GM12878 (cell line): ENCODE results near the gene OPN3. TPM values are rescaled to one million over a fixed set of nuclear protein-coding genes. Genes with fewer than 3 reads are reported as not detected.

Experiments used
- ATAC-seq: fragments of 200-7000 bp; cut with Tn5 transposase; 3 replicates; pipeline ENCODE4 v1.9.1; 2020; ENCODE audit warnings: mild to moderate bottlenecking, moderate library complexity
- BruUV-seq: library from RNA; stranded (reverse); fragments of 400-500 nt; replicated peaks from 2 replicates; lab custom pipeline; 2021; lab: Mats Ljungman, UMichigan
- CTCF ChIA-PET: fragments of 300-600 bp; sonication (Branson Sonifier 250); formaldehyde crosslinking; extraction: SDS; loops from one replicate; lab custom pipeline; 2021; ENCODE audit warnings: inconsistent platforms; lab: Yijun Ruan, JAX
- POLR2A ChIA-PET: fragments of 350-600 bp; formaldehyde crosslinking; extraction: SDS; loops from one replicate; lab custom pipeline; 2021; ENCODE audit warnings: inconsistent platforms; lab: Charles Lee
- RAD21 ChIA-PET: fragments of 300-600 bp; sonication (Branson Sonifier 250); formaldehyde crosslinking; loops from one replicate; lab custom pipeline; 2023; ENCODE audit warnings: antibody characterized with exemption; ENCODE audit not compliant: unreplicated experiment; lab: Charles Lee
- SMC1A ChIA-PET: fragments of 300-600 bp; sonication (Branson Sonifier 250); formaldehyde crosslinking; loops from one replicate; lab custom pipeline; 2023; ENCODE audit not compliant: unreplicated experiment, uncharacterized antibody; lab: Charles Lee
- DNase-seq: peaks from one replicate; pipeline ENCODE4 v3.0.0-alpha.2; 2011; ENCODE audit warnings: low read depth, low spot score
- FAIRE-seq: peaks from 3 replicates; lab custom pipeline; 2011; peaks lifted over from hg19 to GRCh38; lab: Jason Lieb, UNC
- H2AFZ ChIP-seq: 2 replicates; pipeline ENCODE4 v1.6.0; 2011; ENCODE audit warnings: low read depth, low read length, control low read depth; ENCODE audit not compliant: control insufficient read depth
- H3K27ac ChIP-seq: 2 replicates; pipeline ENCODE4 v1.5.1; 2011; ENCODE audit warnings: control low read depth; ENCODE audit not compliant: control insufficient read depth, insufficient read depth
- H3K27me3 ChIP-seq, 2 experiments: replicated peaks in 1 of 2; 2 replicates each; pipeline versions ENCODE4 v1.6.0 to v1.6.1; 2011; ENCODE audit warnings: low read length in 1 of 2; ENCODE audit not compliant: control insufficient read depth in 2 of 2, insufficient read depth in 2 of 2
- H3K36me3 ChIP-seq, 2 experiments: 2 replicates each; pipeline ENCODE4 v1.5.1; 2011; ENCODE audit warnings: low read length in 1 of 2; ENCODE audit not compliant: control insufficient read depth in 2 of 2, insufficient read depth in 2 of 2
- H3K4me1 ChIP-seq: 2 replicates; pipeline ENCODE4 v1.6.1; 2011; ENCODE audit warnings: mild to moderate bottlenecking, low read length, moderate library complexity, mixed read lengths; ENCODE audit not compliant: control insufficient read depth, insufficient read depth
- H3K4me2 ChIP-seq: 2 replicates; pipeline ENCODE4 v1.6.0; 2011; ENCODE audit warnings: control low read depth; ENCODE audit not compliant: control insufficient read depth, insufficient read depth
- H3K4me3 ChIP-seq: fragments of 200-600 bp; sonication (generic); 2 replicates; pipeline ENCODE4 v1.5.1; 2016
- H3K79me2 ChIP-seq: 2 replicates; pipeline ENCODE4 v1.6.0; 2011; ENCODE audit warnings: low read length; ENCODE audit not compliant: control insufficient read depth, insufficient read depth
- H3K9ac ChIP-seq: 2 replicates; pipeline ENCODE4 v1.8.0; 2011; ENCODE audit warnings: low read length, control low read depth, mixed read lengths; ENCODE audit not compliant: control insufficient read depth, insufficient read depth
- H3K9me3 ChIP-seq: replicated peaks from 3 replicates; pipeline ENCODE4 v1.5.1; 2011; ENCODE audit warnings: mild to moderate bottlenecking, low read length; ENCODE audit not compliant: control insufficient read depth, insufficient read depth
- H4K20me1 ChIP-seq: 2 replicates; pipeline ENCODE4 v1.6.0; 2011; ENCODE audit not compliant: control insufficient read depth, insufficient read depth
- BACH1 ChIP-seq: fragments of 450-650 bp; IDR thresholded peaks from 2 replicates; pipeline ENCODE4 v1.6.1; 2017; ENCODE audit warnings: mild to moderate bottlenecking, borderline replicate concordance
- CBX5 ChIP-seq: sonication (generic); IDR thresholded peaks from 2 replicates; pipeline ENCODE4 v1.6.1; 2016; ENCODE audit warnings: low read depth, moderate library complexity, mild to moderate bottlenecking, inconsistent platforms
- EED ChIP-seq: sonication (generic); IDR thresholded peaks from 2 replicates; pipeline ENCODE4 v1.6.1; 2016; ENCODE audit warnings: antibody characterized with exemption, low read depth
- NFYA ChIP-seq: IDR thresholded peaks from 2 replicates; pipeline ENCODE4 v1.6.1; 2011; ENCODE audit warnings: low read depth, mild to moderate bottlenecking, low read length, improper control_type of control experiment, borderline replicate concordance
- POLR2AphosphoS5 ChIP-seq: IDR thresholded peaks from 2 replicates; pipeline ENCODE4 v1.6.1; 2011; ENCODE audit warnings: mild to moderate bottlenecking, low read length, inconsistent platforms
- STAT3 ChIP-seq: IDR thresholded peaks from 2 replicates; pipeline ENCODE4 v1.6.1; 2011; ENCODE audit warnings: low read depth, low read length, improper control_type of control experiment
- ZNF24 ChIP-seq: fragments of 450-650 bp; IDR thresholded peaks from 2 replicates; pipeline ENCODE4 v1.6.1; 2017; ENCODE audit warnings: antibody characterized with exemption, mild to moderate bottlenecking
- WGBS: methylation state at CpG from one replicate; pipeline ENCODE4 v1.1.6; 2016; ENCODE audit warnings: low lambda C conversion rate; ENCODE audit not compliant: insufficient replicate concordance, insufficient coverage; ENCODE audit errors: missing lambda C conversion rate; 5-methylcytosine and 5-hydroxymethylcytosine counted together
- in situ Hi-C: fragments of 300-500 bp; cut with MboI; formaldehyde crosslinking; loops from 9 replicates; pipeline ENCODE4 v1.14.3; 2018; ENCODE audit warnings: mixed read lengths
- intact Hi-C: fragments of 100-400 bp; cut with micrococcal nuclease; formaldehyde crosslinking; loops from one replicate; pipeline ENCODE4 v1.14.2; 2022; ENCODE audit not compliant: unreplicated experiment
- polyA plus RNA-seq, 11 experiments: library from polyadenylated mRNA; depleted of rRNA in 4 of 11; unstranded in 6 of 11; stranded (reverse) in 5 of 11; fragments of >200 nt; fragmentation: Nextera tagmentation in 4 of 11; fragmentation: Illumina TruSeq in 1 of 11; extraction: Ambion mirVana in 4 of 11; extraction: Trizol in 1 of 11; gene quantifications; 1 replicate in 1 of 11; 2 replicates in 10 of 11; pipeline versions ENCODE4 v1.2.1 to v1.2.3, GENCODE V29; 2011 to 2016; ENCODE audit warnings: inconsistent platforms in 2 of 11, missing spikeins in 2 of 11, low read depth in 1 of 11
- total RNA-seq, 4 experiments: library from RNA; depleted of rRNA in 3 of 4; stranded (reverse); fragments of >200 nt in 3 of 4; fragmentation: Illumina TruSeq in 1 of 4; extraction: Trizol in 1 of 4; gene quantifications; 2 replicates each; pipeline versions ENCODE4 v1.2.1 to v1.2.3, GENCODE V29; 2013 to 2021
- TF ChIP-seq, protein P1 (sequence below): IDR thresholded peaks from 2 replicates; pipeline ENCODE4 v1.6.1; 2012; ENCODE audit warnings: low read depth, low read length, improper control_type of control experiment
- TF ChIP-seq, protein P2 (sequence below): fragments of 450-650 bp; IDR thresholded peaks from 2 replicates; pipeline ENCODE4 v1.6.1; 2017; ENCODE audit warnings: low read depth, mild to moderate bottlenecking, moderate library complexity
- TF ChIP-seq, protein P3 (sequence below): fragments of 450-650 bp; formaldehyde crosslinking; IDR thresholded peaks from 2 replicates; pipeline ENCODE4 v1.4.0; 2022; ENCODE audit warnings: mild to moderate bottlenecking, moderate library complexity

Gene OPN3
- total and polyA plus RNA-seq, 10 of the 15 experiments (the other 5 are each of a cell fraction or from before 2014, with no cell fraction given): 0.26 to 12.2 (median 7.4) TPM

DNA sequence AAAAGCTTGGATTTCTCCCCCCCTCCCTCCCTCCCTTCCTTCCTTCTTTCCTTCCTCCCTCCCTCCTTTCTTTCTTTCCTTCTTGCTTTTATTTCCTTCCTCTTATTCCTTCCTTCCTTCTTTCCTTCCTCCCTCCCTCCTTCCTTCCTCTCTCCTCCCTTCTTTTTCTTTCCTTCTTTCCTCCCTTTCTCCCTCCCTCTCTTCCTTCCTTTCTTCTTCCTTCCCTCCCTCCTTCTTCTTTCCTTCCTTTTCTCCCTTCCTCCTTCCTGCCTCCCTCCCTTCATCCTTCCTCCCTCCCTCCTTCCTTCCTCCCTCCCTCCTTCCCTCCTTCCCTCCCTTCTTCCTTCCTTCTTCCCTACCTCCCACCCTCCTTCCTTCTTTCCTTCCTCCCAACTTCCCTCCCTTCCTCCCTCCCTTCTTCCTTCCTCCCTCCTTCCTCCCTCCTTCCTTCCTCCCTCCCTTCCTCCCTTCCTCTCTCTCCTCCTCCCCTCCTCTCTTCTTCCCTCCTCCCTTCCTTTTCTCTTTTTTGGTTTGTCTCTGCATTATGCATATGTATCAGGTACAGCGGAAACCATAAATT is 34.7 kb upstream of the OPN3 start:
- ChIA-PET CTCF (no interaction called here), POLR2A (no interaction called here), RAD21 (no interaction called here), SMC1A (no interaction called here)
- in situ Hi-C loops (no loop called here), intact Hi-C loops (no loop called here)
- DNase-seq (no peak), ATAC-seq (no peak), FAIRE-seq (no peak)
- H3K27me3 ChIP-seq: no peaks in the 10 kb centered on the region
- no TSS peak for BruUV-seq
- TF ChIP-seq POLR2AphosphoS5 (no peak), STAT3 (no peak), NFYA (no peak), BACH1 (no peak), CBX5 (no peak)
- TF ChIP-seq, protein P1, sequence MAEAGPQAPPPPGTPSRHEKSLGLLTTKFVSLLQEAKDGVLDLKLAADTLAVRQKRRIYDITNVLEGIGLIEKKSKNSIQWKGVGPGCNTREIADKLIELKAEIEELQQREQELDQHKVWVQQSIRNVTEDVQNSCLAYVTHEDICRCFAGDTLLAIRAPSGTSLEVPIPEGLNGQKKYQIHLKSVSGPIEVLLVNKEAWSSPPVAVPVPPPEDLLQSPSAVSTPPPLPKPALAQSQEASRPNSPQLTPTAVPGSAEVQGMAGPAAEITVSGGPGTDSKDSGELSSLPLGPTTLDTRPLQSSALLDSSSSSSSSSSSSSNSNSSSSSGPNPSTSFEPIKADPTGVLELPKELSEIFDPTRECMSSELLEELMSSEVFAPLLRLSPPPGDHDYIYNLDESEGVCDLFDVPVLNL: no peak
- H3K27ac ChIP-seq: no peak overlapping the region
- H3K4me2 ChIP-seq: no peak overlapping the region
- WGBS: 93% methylated on average over 1 of the region's 1 CpG
- H4K20me1 ChIP-seq: no peaks in the 10 kb centered on the region
- H3K4me1 ChIP-seq: peaks cover 4% of the 10 kb centered on the region; the same call in 1 of the 2 replicates
- H3K79me2 ChIP-seq: no peaks in the 10 kb centered on the region
- H3K9me3 ChIP-seq: no peaks in the 10 kb centered on the region
- no peaks in the 10 kb centered on the region for H3K36me3 ChIP-seq
- H2AFZ ChIP-seq: no peak overlapping the region
- no peak overlapping the region for H3K4me3 ChIP-seq
- no peak overlapping the region for H3K9ac ChIP-seq

DNA sequence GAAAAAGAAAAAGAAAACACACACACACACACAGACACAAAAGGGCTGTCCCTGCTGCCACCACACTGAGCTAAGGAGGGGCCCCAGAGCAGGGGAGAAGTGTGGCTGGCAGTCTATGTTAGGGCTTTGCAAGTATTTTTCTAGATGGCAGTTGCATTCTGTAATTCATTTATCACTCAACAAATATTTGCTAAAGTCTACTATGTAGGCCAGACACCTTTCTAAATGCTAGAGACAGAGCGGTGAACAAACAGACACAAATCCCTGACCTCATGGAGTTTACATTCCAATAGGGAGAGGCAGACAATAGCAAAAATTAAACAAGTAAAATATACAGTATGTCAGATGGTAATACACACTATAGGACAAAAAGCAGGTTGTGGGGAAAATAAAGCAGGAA is 32.1 kb upstream of the OPN3 start:
- ChIA-PET CTCF (no interaction called here), RAD21 (no interaction called here), SMC1A (no interaction called here), POLR2A (no interaction called here)
- Histone ChIP-seq H3K79me2 (no peaks in the 10 kb centered on the region), H3K4me3 (no peak overlapping the region), H2AFZ (no peak overlapping the region), H4K20me1 (no peaks in the 10 kb centered on the region), H3K4me2 (no peak overlapping the region), H3K36me3 (no peaks in the 10 kb centered on the region), H3K9ac (no peak overlapping the region), H3K4me1 (peaks cover under 1% of the 10 kb centered on the region; the same call in 1 of the 2 replicates), H3K9me3 (no peaks in the 10 kb centered on the region), H3K27me3 (no peaks in the 10 kb centered on the region), H3K27ac (no peak overlapping the region)
- intact Hi-C loops: no loop called here
- DNase-seq (no peak), FAIRE-seq (no peak), ATAC-seq (no peak)
- no peak for TF ChIP-seq EED
- TF ChIP-seq, protein P2, sequence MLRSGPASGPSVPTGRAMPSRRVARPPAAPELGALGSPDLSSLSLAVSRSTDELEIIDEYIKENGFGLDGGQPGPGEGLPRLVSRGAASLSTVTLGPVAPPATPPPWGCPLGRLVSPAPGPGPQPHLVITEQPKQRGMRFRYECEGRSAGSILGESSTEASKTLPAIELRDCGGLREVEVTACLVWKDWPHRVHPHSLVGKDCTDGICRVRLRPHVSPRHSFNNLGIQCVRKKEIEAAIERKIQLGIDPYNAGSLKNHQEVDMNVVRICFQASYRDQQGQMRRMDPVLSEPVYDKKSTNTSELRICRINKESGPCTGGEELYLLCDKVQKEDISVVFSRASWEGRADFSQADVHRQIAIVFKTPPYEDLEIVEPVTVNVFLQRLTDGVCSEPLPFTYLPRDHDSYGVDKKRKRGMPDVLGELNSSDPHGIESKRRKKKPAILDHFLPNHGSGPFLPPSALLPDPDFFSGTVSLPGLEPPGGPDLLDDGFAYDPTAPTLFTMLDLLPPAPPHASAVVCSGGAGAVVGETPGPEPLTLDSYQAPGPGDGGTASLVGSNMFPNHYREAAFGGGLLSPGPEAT: no peak
- TF ChIP-seq BACH1: no peak
- no peak for TF ChIP-seq ZNF24
- TF ChIP-seq, protein P3, sequence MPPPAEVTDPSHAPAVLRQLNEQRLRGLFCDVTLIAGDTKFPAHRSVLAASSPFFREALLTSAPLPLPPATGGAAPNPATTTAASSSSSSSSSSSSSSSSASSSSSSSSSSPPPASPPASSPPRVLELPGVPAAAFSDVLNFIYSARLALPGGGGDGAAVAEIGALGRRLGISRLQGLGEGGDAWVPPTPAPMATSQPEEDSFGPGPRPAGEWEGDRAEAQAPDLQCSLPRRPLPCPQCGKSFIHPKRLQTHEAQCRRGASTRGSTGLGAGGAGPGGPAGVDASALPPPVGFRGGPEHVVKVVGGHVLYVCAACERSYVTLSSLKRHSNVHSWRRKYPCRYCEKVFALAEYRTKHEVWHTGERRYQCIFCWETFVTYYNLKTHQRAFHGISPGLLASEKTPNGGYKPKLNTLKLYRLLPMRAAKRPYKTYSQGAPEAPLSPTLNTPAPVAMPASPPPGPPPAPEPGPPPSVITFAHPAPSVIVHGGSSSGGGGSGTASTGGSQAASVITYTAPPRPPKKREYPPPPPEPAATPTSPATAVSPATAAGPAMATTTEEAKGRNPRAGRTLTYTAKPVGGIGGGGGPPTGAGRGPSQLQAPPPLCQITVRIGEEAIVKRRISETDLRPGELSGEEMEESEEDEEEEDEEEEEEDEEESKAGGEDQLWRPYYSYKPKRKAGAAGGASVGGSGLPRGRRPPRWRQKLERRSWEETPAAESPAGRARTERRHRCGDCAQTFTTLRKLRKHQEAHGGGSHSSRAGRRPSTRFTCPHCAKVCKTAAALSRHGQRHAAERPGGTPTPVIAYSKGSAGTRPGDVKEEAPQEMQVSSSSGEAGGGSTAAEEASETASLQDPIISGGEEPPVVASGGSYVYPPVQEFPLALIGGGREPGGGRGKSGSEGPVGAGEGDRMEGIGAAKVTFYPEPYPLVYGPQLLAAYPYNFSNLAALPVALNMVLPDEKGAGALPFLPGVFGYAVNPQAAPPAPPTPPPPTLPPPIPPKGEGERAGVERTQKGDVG (CRISPR knock-in tag): no peak
- in situ Hi-C loops: no loop called here
- WGBS: 0% methylated on average over 1 of the region's 1 CpG
- no TSS peak for BruUV-seq
